M059J (cell line): ENCODE data around the gene MPV17. TPM values are rescaled to one million over a fixed set of nuclear protein-coding genes. Genes with fewer than 3 reads are reported as not detected.
"Not testable (repeated sequence)": the region's sequence is repeated elsewhere in the genome, so short reads cannot be mapped to it uniquely, and the experiment has no call there.

Experiments
- DNase-seq: peaks from one replicate; pipeline ENCODE4 v3.0.0-alpha.2; 2012; ENCODE audit warnings: low read depth
- total RNA-seq: library from RNA; depleted of rRNA; stranded (reverse); fragments of >200 nt; shearing (Covaris generic); gene quantifications from 2 replicates; pipeline ENCODE4 v1.2.3, GENCODE V29; 2014

MPV17 gene
- total RNA-seq, 1 experiment from 2014 or later: 95.2 TPM

GRCh38 chr2:27298391-27299080 lies 24.4 kb downstream of the MPV17 start:
- peak; percentile 36 for DNase-seq

- no peak for DNase-seq
Observed at GRCh38 chr2:27297195-27297594, 25.7 kb downstream of the MPV17 start.

- DNase-seq: no peak
Observed at GRCh38 chr2:27296481-27296880, 26.4 kb downstream of the MPV17 start.

- DNase-seq: no peak
Observed at GRCh38 chr2:27294928-27295327, 28.0 kb downstream of the MPV17 start.

GRCh38 chr2:27291865-27292264 lies 31.0 kb downstream of the MPV17 start:
- no peak for DNase-seq

GRCh38 chr2:27290549-27290948 lies 32.3 kb downstream of the MPV17 start:
- no peak for DNase-seq

- DNase-seq: no peak
Observed at GRCh38 chr2:27288610-27289009, 34.3 kb downstream of the MPV17 start.

- DNase-seq: no peak
Observed at GRCh38 chr2:27285481-27285880, 37.4 kb downstream of the MPV17 start.

GRCh38 chr2:27284996-27285395 lies 37.9 kb downstream of the MPV17 start:
- DNase-seq: no peak

GRCh38 chr2:27282892-27283291 lies 40.0 kb downstream of the MPV17 start:
- no peak for DNase-seq

- DNase-seq: no peak
Observed at GRCh38 chr2:27281855-27282559, 40.9 kb downstream of the MPV17 start, which contains the start of gene TRIM54. TRIM54 (plus strand) TSS chr2:27282429; CDS start chr2:27282732, 303 bp downstream.

- DNase-seq: no peak
Observed at GRCh38 chr2:27281442-27281841, 41.5 kb downstream of the MPV17 start.

- no peak for DNase-seq
Observed at GRCh38 chr2:27280826-27281225, 42.1 kb downstream of the MPV17 start.

- no peak for DNase-seq
Observed at GRCh38 chr2:27278010-27278409, 44.9 kb downstream of the MPV17 start.

- no peak for DNase-seq
Observed at GRCh38 chr2:27275211-27276150, 47.4 kb downstream of the MPV17 start, which contains the start of gene DNAJC5G. DNAJC5G (plus strand) TSS chr2:27275433; CDS start chr2:27276729, 1,296 bp downstream.

- DNase-seq: not testable (repeated sequence)
Observed at GRCh38 chr2:27272537-27273522, 50.1 kb downstream of the MPV17 start.

- DNase-seq: no peak
Observed at GRCh38 chr2:27271631-27272340, 51.1 kb downstream of the MPV17 start.

- no peak for DNase-seq
Observed at GRCh38 chr2:27270670-27271069, 52.2 kb downstream of the MPV17 start.

- DNase-seq: no peak
Observed at GRCh38 chr2:27270131-27270530, 52.8 kb downstream of the MPV17 start.

- not testable (repeated sequence) for DNase-seq
Observed at GRCh38 chr2:27268296-27268695, 54.6 kb downstream of the MPV17 start.
